Fibroblast of gingiva (primary cell): ENCODE measurements around the gene CYP2C18.
"Not testable (repeated sequence)": the region's sequence is repeated elsewhere in the genome, so short reads cannot be mapped to it uniquely, and the experiment has no call there.

Source experiments
- DNase-seq: peaks from one replicate; pipeline ENCODE4 v3.0.0-alpha.2; 2011; ENCODE audit warnings: low read depth

CYP2C18 gene

GRCh38 chr10:94747137-94747536, 63.6 kb downstream of the CYP2C18 start:
- no peak for DNase-seq

- no peak for DNase-seq
These were observed 64.3 kb downstream of the CYP2C18 start for GRCh38 chr10:94747838-94748237.

GRCh38 chr10:94757916-94758315, 74.4 kb downstream of the CYP2C18 start:
- no peak for DNase-seq

GRCh38 chr10:94760586-94761178, 77.2 kb downstream of the CYP2C18 start:
- no peak for DNase-seq

- DNase-seq = no peak
These were observed 78.9 kb downstream of the CYP2C18 start, which contains the start of gene CYP2C19 for GRCh38 chr10:94762393-94762792. CYP2C19 (plus strand) TSS chr10:94762681; CDS start chr10:94762706, 25 bp downstream.

- not testable (repeated sequence) for DNase-seq
These were observed 91.9 kb downstream of the CYP2C18 start for GRCh38 chr10:94775425-94775824.

- DNase-seq = no peak
These were observed 94.4 kb downstream of the CYP2C18 start for GRCh38 chr10:94777886-94778458.

GRCh38 chr10:94780844-94781243, 97.3 kb downstream of the CYP2C18 start:
- no peak for DNase-seq

GRCh38 chr10:94784256-94784655, 100.7 kb downstream of the CYP2C18 start:
- no peak for DNase-seq

GRCh38 chr10:94785211-94785610, 101.7 kb downstream of the CYP2C18 start:
- DNase-seq = no peak
